Suppressor macrophage treated with lipopolysaccharide for 1 hour (primary cell): ENCODE data around the gene FOXO1.
A peak's percentile ranks its signal among the peaks of the same experiment; 100 is the strongest.
"Not testable (repeated sequence)": the region's sequence is repeated elsewhere in the genome, so short reads cannot be mapped to it uniquely, and the experiment has no call there.

Experiments
- DNase-seq, 3 donors: peaks; one replicate each; pipeline ENCODE4 v3.0.0-alpha.2; 2020 to 2022

FOXO1 gene

DNA sequence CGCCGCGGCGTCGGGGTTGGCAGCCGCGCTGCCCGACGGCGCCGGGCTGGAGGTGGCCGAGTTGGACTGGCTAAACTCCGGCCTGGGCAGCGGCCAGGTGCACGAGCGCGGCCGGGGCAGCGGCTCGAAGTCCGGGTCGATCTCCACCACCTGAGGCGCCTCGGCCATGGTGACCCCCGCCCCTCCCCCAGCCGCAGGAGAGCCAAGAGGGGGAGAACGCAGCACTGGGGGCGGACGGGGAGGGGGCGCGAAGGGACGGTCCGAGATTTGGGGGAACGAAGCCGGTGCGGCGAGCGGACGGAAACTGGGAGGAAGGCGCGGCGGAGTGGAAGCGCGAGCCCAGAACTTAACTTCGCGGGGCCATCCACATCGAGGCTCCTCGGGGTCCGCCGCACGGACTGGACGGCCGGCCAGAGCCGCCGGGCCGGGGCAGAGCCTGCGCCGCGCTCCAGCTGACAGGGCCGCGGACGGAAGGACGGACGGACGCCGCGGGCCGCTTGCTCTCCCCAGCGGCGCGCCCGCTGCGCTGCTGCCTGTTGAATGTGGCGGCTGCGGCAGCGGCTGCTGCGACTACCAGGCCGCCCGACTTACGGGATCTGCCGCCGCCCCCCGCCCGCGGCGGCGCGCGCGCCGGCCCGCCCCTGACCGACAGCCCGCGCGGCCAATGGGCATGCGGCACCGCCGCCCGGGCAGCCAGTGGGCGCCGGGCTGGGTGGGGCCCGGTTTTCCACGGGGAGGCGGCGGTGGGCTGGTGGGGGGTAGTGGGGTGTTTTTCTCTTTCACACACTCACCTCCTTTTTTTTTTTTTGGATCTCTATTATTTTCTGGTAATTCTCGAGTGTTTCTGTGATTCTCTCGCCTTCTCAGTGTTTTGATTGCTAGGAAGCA, at the start of gene FOXO1:
Gene FOXO1, minus strand, starts transcription at position 597 of the 888 bp plus-strand sequence. Its CDS starts 429 bp downstream, at position 168.
- DNase-seq: peak; percentile 89 to 97 (median 94)

- not testable (repeated sequence) for DNase-seq
Measured at GRCh38 chr13:40714433-40714832, 48.0 kb upstream of the FOXO1 start.

DNA sequence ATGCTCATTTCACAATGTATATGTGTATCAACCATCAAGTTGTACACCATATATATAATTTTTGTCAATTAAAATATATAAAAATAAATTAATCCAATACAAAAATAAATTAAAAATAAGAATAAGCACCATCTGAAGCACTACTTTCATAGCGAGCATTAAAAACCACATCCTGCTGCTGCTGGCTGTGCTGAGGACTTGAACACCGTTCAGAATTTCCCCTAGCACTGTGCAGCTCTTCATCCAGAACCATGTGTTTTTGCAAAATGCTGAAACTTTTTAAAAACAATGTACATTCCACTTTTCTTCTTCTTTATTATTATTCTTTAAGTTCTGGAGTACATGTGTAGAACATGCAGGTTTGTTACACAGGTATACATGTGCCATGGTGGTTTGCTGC, 40.0 kb upstream of the FOXO1 start:
- no peak for DNase-seq

- DNase-seq: no peak
Measured at GRCh38 chr13:40697711-40698110, 31.3 kb upstream of the FOXO1 start.

GRCh38 chr13:40694426-40694825, 28.0 kb upstream of the FOXO1 start:
- no peak for DNase-seq

DNA sequence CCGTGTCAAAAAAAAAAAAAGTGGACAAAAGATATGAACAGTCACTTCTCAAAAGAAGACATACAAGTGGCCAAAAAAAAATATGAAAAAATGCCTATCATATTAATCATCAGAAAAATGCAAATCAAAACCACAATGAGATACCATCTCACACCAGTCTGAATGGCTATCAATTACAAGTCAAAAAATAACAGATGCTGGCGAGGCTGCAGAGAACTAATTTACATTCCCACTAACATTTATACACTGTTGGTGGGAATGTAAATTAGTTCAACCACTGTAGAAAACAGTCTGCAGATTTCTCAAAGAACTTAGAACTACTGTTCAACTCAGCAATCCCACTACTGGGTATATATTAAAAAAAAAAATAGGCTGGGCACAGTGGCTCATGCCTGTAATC, 26.5 kb upstream of the FOXO1 start:
- DNase-seq: no peak

GRCh38 chr13:40688781-40689180, 22.3 kb upstream of the FOXO1 start:
- DNase-seq: no peak

DNA sequence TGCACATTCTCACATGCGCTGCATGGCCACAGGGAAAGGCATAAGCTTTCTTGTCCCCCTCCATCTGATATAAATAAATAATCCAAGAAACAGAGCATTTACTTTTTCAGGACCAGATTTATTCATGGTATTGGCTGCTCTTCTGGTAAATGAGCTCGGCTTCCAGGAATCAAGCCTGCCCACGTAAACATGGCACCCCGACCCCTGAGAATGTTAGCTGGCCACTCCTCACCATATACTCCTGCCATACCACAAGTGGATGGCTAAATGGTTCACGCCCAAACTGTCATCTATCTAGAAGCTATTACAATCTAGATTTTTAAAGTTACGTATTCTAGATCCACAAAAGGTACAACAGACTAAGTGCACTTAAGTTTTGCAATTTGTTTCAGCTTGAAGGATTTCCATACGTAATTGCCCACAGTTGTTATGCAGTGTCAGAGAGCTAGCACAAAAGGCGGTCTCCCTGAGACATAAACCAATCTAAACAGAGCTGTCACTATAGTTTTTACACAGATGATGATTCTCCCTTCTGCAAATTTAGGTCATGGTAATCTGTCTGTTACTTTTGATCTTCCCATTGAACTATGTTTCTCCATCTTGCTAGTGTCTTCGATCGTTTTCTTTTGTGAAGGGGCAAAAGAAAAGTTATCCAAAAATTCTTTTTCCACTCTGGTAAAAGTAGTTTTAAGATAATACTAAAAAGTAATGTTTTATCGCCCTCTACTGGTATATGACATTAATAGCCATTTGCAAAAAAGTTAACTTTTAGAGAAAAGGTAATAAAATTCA, 16.2 kb upstream of the FOXO1 start:
- DNase-seq: peak; percentile 22 to 87 (median 81)

DNA sequence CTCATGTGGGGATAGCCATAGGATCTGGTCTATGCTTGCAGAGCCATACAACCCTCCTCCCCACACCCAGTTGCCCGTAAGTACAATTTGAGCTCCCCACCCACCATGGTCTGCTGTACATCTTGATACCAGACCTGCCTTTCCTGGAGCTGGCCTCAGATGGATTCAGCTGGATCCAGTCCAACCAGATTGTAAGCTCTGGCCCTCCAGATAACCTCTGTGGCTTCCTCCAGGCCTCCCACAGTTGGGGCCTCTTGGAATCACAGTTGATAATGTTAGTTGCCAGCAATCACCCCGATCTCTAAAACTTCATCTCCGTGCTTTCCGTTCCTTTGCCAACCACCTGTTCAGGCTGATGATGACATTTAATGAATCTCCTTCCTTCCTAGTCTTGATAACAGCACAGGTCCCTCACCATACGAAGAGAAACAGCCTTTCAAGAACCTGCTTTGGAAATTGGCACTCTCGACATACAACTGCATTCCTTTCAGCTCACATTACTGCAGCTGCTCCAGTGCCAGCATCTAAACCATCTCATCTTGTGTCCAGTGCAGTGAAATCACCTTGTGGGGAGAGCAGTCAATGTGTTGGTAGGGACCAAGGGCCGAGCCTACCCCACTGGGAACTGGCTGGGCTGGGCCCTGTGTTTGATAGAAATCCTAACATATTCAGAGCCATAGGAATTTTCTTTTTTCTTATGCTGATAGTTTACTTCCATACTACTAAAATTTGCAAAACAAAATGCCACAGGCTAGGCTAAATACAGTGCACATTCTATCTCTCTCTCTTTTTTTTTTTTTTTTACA, 15.1 kb upstream of the FOXO1 start:
- no peak for DNase-seq

DNA sequence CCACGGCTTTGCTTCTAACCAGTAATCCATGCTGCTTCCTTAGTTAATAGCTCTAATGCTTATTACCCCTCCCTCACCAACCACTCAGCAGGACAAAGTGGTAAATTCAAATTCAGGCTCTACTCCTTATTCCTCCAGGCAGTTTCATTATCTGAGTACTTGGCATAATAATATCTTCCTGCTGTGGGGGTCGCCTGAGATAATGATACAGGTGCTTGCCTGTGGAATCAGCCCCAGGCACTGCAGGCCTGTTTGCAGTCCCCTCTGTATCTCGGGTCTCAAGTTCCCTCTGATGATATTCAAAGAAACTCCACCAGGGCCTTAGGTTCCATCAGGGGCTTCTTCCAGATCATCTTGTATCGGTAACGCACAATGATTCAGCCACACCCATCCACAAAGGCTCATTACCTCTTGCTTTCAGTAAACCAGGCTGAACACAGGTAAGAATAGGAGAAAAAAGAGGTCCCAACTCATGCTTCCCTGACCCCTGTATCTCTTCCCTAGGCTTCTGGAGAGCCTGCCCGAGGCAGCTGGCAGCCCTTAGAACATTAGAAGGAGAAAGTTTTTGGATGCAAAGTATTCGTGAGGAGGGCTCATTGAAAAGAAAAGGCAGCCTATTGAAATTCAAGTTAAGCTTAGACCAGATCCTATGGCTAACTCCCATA, 14.3 kb upstream of the FOXO1 start:
- DNase-seq: no peak

GRCh38 chr13:40679480-40679985, 13.1 kb upstream of the FOXO1 start:
- DNase-seq: no peak

GRCh38 chr13:40677064-40677463, 10.6 kb upstream of the FOXO1 start:
- DNase-seq: no peak

DNA sequence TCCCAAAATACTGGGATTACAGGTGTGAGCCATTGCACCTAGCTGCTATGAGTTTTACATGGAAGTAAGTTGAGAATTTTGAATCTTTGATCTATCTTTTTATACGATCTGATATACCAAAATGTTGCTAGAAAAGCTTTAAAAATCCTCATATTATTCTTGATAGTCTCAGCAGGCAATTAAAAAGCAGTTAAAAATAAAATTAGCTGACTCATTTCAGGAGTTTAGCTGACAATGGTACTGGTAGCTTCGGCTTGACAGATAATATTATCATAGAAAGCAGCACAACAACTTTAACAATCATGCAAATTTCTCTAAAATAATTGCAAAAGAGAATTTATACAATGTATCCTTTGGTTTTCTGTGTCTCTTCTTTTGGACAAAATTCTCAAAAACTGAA, 9.6 kb upstream of the FOXO1 start:
- DNase-seq: no peak

DNA sequence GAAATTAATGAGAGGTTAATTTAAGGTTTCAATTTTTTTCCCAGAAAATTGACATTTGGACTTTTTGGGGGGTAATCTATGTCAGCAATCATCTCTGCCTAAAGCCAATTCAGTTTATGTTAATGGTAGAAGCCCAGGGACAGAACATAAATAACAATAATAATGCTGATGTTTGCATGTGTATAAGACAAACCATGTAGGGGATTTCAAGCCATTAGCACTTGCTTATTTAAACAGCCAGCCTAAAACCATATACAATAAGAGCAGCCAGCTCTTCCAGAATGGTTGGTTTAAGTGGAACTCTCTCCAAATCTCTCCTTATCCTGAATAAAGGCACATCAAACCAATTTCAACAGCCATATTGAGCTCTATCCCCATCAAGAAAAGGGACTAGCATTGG, 7.0 kb upstream of the FOXO1 start:
- no peak for DNase-seq

DNA sequence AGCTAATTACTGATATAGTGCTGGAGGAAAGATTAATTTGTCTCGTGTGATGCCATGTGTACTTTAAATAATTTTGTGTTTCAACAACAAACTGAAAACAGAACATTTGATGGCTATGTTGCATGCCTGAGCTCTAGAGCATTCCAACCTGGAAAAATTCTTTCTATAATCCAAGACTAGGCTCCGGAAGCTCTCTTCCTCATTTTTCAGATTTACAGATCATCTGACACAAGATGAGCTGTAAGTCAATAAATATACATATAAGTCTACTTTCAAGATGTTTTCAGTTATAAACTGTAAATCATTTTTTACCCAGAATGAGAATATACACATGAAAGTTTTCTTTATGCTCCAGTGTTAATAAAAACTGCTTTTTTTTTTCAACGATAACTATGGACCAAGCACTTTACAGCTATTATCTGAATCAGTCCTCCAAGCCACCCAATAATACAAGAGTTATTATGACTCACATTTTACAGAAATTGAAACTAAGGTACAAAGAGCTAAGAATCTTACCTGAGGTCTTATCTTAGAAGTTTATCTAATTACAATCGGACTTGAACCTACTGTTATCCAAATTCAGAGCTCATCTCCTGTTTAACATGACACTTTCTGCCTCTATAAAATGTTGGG, 6.4 kb upstream of the FOXO1 start:
- DNase-seq: no peak

GRCh38 chr13:40671956-40672764, 5.7 kb upstream of the FOXO1 start:
- no peak for DNase-seq

DNA sequence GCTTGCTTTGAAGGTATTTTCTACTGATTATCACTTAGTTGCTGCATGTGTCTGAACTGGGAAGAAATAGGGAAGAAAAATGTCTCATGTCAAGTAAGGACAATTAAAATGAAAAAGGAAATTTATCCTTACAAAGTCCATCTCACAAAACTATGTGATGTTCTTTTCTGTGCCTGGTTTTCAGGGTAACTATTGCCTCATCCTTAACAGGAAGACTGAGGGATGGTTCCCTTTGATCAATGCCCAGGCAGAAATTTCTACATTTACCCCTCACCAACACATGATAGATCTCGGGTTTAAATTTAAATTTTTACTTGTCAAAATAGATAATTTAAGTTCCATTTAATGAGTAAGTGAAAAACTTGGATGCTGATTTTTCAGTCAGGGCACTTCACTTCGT, 3.9 kb upstream of the FOXO1 start:
- no peak for DNase-seq

GRCh38 chr13:40668335-40668734, 1.9 kb upstream of the FOXO1 start:
- DNase-seq: peak; percentile 44 to 45 (median 44)

DNA sequence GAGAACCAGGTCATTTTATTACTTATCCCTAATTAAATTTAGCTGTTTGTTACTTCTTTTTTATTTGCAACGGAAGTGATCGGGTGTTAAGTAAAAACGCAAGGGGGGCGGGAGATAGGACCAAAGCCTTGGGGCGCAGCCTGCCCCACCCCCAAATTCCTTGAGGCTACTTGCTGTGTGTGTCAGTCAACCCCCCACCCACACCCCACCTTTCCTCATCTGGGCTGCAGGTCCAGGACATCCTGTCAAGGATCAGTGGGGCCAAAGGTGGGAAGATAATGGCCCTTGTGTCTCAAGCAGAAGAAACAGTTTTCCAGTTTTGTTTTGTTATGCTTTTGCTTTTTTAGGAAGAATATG, 1.2 kb upstream of the FOXO1 start:
- DNase-seq: no peak

DNA sequence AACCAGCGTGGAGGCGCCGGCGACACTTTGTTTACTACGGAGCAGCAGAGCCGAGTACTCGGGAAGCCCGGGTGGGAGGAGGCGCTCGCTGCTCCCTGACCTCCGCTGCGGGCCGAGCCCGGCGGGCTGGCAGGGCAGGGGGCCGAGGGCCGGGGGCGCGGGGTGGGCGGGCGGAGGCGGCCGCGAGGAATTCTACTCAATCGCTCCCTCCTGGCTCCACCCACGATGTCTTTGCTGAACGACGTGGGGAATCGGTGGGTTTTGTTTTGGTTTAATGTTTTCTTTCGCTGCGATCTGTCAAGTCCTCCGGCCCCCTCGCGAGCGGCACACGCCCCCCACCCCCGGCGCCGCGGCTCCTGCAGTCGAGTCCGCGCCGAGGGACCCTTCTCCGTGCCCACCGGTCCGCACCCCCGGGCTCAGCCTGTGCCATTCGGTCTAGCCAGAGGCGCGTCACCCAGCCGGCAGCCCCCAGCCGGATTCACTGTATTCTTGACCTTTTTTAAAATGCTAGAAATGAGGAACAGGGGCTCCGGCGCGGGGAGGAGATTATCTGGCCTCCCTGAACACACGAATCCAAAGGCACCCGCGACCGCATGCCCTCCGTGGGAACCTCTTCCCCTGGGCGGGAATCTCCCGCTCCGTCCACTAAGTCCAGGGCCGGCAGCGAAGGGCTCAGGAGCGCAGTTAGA, 636 bp upstream of the FOXO1 start:
- DNase-seq: peak; percentile 73 to 84 (median 80)
